Ureter (tissue), 1 donor: ENCODE measurements around the gene MTERF4. TPM values are rescaled to one million over a fixed set of nuclear protein-coding genes. Genes with fewer than 3 reads are reported as not detected.
A peak's percentile ranks its signal among the peaks of the same experiment; 100 is the strongest.

ENCODE experiments used
- DNase-seq: peaks from one replicate; pipeline ENCODE4 v3.0.0-alpha.2; 2020; ENCODE audit warnings: low spot score
- total RNA-seq: library from RNA; stranded (reverse); gene quantifications from one replicate; pipeline ENCODE4 v1.2.4, GENCODE V29; 2023
- donor health status: DM: yes; HTN: yes; CAD: no.

MTERF4 gene, protein sequence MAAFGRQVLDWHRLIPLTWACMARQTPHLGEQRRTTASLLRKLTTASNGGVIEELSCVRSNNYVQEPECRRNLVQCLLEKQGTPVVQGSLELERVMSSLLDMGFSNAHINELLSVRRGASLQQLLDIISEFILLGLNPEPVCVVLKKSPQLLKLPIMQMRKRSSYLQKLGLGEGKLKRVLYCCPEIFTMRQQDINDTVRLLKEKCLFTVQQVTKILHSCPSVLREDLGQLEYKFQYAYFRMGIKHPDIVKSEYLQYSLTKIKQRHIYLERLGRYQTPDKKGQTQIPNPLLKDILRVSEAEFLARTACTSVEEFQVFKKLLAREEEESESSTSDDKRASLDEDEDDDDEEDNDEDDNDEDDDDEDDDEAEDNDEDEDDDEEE
- 37.6 TPM for total RNA-seq

- DNase-seq: peak; percentile 92
Observed at GRCh38 chr2:241102239-241102803, at the start of gene MTERF4. Gene MTERF4 (minus strand): TSS chr2:241102287. CDS start chr2:241102273, 14 bp downstream.

DNA sequence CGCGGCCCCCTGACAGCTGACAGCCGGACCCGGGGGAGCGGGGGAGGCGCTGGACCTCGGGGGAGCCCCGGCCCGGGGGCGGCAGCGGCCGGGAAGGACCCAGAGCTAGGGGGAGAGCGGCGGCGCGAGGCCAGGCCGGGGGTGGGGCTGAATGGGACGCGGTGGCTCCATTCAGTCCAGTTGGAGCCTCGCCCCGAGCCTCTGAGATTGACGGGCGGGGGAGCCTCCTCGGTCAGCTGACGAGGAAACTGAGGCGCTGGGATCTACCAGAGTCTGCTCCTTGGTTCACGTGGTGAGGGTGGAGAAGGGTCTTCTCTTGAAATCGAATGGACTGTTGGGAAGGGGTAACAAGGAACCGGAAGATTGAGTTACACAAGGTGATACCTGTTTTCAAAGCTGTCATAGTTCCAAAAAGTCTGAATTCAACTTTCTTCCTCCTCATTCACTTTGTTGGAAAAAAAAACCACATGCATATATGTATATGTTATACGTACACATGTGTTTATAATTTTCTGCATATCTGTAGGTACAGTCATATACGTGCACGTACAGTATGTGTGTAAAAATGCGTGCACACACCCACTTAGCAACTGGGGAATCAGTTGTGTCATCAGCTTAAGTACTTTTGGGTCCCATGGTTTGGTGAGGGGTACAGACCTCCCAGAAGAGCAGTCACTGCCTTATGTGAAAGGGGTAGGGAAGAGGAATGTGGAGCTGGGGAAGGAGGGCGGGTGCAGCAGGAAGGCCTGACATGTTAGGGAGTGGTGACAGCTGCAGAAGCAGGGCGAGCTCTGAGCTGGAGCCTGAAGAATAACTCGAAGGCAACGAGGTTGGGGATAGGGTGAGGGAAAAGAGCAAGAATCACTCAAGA is 48.8 kb upstream of the MTERF4 start:
- no peak for DNase-seq

DNA sequence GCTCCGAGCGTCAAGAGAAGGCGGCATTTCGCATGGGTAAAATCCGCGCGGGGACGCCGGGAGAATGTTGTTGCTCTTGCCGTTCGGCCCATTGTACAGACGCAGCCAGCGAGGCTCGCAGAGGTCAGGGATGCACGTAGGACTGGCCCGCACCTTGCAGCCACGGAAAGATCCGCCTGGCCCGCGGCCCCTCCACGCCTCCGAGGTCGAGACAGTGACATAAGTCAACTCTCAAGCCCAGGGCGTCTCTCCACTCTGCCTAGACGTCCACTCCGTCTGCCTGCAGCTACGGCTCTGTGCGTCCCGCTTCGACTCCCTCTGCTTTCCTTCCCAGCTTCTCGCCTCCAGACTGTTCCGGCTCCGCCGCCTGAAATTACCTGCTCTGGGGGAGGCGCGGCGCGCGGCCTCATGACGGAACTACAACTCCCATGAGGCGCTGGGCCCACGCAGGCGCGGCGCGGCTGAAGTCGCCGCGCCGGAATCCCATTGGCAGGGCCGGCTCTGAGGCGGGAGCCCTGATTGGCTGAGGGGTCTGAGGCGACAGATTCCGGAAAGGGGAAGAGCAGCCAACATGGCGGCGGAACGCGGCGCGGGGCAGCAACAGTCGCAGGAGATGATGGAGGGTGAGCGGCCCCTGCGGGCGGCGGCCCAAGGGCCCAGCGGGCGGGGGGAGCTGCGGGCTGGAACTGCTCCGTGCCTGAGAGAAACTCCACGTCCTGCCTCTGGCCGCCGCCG is 48.0 kb upstream of the MTERF4 start, which contains the start of gene PPP1R7:
Gene PPP1R7, plus strand, starts transcription at position 543 of the 735 bp plus-strand sequence. Its CDS starts 29 bp downstream, at position 572.
- DNase-seq: peak; percentile 96

GRCh38 chr2:241149675-241149924 is 47.5 kb upstream of the MTERF4 start:
- no peak for DNase-seq

DNA sequence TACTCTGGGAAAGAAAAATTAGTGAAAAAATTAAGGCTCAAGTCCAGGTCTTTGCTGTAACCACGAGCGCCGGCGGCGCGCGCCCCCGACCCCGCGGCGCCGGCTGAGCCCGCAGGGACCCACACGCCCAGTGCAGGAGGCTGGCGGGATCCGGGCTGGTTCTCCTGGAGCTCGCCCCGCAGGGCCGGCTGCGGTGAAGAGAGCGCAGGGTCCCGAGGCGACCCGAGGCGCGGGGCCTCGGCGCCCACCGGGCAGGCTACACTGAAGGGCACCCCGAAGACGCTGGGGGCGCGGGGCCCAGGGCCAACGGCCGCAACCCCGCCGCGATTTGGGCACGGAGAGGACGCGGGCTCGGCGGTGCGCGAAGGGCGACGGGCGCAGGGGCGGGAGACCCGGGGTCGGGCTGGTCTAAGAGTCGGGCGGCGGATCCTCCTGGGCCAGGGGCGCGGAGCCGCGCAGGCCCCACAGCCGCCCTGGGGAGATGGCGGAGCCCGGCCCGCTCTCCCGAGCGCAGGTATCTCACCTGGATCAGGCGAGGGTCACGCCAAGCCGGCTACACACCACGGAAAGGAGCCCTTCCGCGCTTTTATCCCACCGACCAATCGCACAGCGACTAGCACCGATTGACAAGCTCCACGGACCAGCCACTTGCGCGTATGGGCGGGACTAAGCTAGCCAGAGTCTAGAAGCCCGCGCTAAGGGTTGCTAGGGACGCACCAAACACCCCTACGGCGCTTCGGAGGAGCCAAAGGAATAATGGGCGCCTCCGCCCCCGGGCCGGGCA is 47.0 kb upstream of the MTERF4 start, which contains the start of gene PASK:
Gene PASK, minus strand, starts transcription at position 582 of the 784 bp plus-strand sequence. CDS start 6,440 bp downstream, outside the sequence.
- DNase-seq: peak; percentile 93

- no peak for DNase-seq
Observed at GRCh38 chr2:241148239-241148638, 46.2 kb upstream of the MTERF4 start.

GRCh38 chr2:241147336-241147735 is 45.2 kb upstream of the MTERF4 start:
- DNase-seq: no peak

DNA sequence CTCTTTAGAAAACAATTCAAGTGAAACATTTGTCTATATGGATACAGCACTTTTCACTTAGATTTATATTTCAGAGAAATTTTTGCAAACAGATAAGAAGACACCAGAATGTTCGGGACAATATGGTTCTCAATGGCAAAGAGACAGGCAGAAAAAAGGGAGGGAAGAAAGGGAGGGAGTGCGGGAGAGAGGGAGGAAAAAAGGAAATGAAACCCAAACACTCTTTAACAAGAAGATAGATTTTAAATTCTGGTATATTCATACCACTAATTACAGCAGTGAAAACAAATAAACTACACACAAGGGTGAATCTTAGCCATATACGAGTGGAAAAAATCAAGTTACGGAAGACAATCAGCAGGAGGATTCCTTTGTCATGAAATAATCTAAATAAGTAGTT is 44.2 kb upstream of the MTERF4 start:
- DNase-seq: no peak

- DNase-seq: no peak
Observed at GRCh38 chr2:241142593-241142992, 40.5 kb upstream of the MTERF4 start.

- DNase-seq: no peak
Observed at GRCh38 chr2:241142063-241142462, 40.0 kb upstream of the MTERF4 start.

- DNase-seq: no peak
Observed at GRCh38 chr2:241141214-241141770, 39.2 kb upstream of the MTERF4 start.

GRCh38 chr2:241140445-241140840 is 38.4 kb upstream of the MTERF4 start:
- no peak for DNase-seq

DNA sequence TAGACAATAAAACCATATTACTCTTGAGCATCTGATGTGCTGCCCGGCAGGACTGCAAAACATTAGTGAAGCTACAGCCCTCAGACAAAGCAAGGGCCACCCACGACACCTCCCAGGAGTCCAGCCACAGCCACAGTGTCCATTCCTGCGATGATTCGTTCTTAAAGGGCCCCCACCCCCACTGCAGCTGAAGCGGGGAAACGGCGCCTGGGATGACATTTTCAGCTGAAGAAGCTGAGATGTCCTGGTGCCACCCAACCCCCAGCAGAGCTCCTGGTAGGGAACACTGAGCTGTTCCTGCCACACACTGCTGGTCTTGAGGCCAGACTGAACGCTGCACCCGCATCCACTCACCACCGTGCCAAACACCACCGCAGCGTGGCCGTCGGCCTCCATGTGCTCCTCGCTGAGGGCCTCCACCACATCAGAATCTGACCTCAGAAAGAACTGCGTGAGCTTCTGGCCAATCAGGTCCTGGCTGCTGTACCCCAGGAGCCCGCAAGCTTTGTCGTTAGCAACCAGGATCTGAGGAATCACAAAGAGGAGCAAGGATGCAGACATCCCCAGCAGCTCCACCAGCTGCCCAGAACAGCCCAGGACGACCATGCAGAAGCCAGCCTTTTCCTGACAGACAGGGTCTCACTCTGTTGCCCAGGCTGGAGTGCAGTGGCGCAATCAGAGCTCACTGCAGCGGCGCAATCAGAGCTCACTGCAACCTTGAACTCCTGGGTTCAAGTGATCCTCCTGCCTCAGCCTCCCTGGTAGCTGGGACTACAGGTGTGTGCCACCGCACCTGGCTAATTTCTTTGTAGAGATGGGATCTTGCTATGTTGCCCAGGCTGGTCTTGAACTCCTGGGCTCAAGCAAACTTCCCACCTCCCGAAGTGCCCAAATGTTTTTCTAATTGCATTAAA is 37.7 kb upstream of the MTERF4 start:
- DNase-seq: no peak

DNA sequence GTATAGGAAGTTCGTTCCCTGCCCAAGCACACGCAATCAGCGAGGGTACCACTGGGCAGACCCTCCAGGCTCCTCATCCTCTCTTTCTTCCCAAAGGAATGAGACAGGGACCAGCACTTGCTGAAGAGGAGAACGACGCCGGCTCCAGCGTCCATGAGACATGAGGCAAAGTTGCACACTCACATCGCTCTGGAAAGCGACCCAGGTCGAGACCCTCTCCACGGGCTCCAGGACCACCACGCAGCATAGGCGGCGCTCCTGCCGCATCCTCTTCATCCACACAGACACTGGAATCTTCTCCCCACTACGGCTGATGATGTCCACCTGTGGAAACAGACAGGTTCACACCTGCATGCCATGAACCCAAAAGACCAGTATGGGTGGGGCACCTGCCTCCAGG is 36.4 kb upstream of the MTERF4 start:
- DNase-seq: no peak

GRCh38 chr2:241137276-241138190 is 35.4 kb upstream of the MTERF4 start:
- no peak for DNase-seq

GRCh38 chr2:241136661-241137260 is 34.7 kb upstream of the MTERF4 start:
- no peak for DNase-seq

DNA sequence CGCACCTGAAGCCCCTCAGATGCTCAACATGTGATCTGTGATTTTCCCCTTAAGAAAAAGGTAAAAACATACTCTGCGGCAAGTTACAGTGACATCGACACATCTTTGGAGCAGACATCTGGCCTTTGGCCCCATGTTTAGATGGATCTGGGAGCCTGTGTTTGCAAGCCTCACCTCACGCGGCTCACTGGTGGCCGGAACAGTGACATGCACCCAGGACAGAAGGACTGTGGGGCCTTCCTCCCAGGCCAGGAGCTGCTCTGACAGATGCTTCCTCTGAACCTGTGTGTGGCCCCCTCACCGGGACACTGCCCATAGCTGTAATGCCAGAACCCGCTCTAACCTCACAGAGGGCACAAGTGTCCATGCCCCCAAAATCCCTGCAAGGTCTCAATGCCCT is 34.1 kb upstream of the MTERF4 start:
- no peak for DNase-seq

DNA sequence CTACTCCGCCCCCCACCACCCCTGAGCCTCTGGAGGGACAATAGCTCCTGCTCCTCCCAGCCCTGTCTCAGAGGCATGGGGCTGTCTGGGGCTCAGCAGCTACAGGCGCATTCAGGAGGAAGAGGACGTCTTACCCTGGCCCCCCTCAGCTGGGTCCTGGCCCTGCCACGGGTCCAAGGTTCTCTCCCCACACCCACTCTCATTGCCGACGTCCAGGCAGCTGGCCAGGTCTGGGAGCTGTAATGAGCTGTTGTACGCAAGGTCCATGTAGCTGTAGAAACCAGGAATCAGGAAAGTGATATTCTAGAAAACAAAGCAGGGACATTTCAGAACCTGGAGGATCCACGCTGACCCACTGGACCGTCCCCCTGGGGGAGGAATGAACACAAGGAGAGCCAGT is 33.6 kb upstream of the MTERF4 start:
- DNase-seq: no peak
